NB4 (cell line): ENCODE measurements around the gene SIM2.

Source experiments
- DNase-seq: peaks from one replicate; pipeline ENCODE4 v3.0.0; 2010; ENCODE audit warnings: low read depth
- H3K4me3 ChIP-seq: one replicate; pipeline ENCODE4 v1.5.1; 2011; ENCODE audit warnings: mild to moderate bottlenecking, low read depth, low read length, moderate library complexity
- CTCF ChIP-seq: IDR thresholded peaks from one replicate; pipeline ENCODE4 v1.5.1; 2012; ENCODE audit warnings: low read depth, low read length
- MYC ChIP-seq: IDR thresholded peaks from 2 replicates; pipeline ENCODE4 v1.6.1; 2011; ENCODE audit warnings: low read depth, low read length
- POLR2A ChIP-seq: IDR thresholded peaks from 2 replicates; pipeline ENCODE4 v1.6.1; 2011; ENCODE audit warnings: mild to moderate bottlenecking; ENCODE audit not compliant: insufficient read length; ENCODE audit errors: extremely low read depth
- TF ChIP-seq, protein P1 (sequence below): IDR thresholded peaks from 2 replicates; pipeline ENCODE4 v1.6.1; 2011; ENCODE audit warnings: low read depth, low read length

Gene SIM2

GRCh38 chr21:36780861-36781260 lies 81.9 kb downstream of the SIM2 start:
- TF ChIP-seq, protein P1, sequence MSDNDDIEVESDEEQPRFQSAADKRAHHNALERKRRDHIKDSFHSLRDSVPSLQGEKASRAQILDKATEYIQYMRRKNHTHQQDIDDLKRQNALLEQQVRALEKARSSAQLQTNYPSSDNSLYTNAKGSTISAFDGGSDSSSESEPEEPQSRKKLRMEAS: no peak
- no peak for TF ChIP-seq CTCF
- no peak for TF ChIP-seq POLR2A
- TF ChIP-seq MYC: no peak
- DNase-seq: no peak
- no peak overlapping the region for H3K4me3 ChIP-seq

- no peak for TF ChIP-seq CTCF
- TF ChIP-seq MYC: no peak
- TF ChIP-seq POLR2A: no peak
- TF ChIP-seq, protein P1: no peak
- no peak for DNase-seq
- no peak overlapping the region for H3K4me3 ChIP-seq
Observed at GRCh38 chr21:36783612-36784374, 84.9 kb downstream of the SIM2 start.

- TF ChIP-seq CTCF: no peak
- TF ChIP-seq MYC: no peak
- no peak for TF ChIP-seq POLR2A
- TF ChIP-seq, protein P1: no peak
- no peak overlapping the region for H3K4me3 ChIP-seq
- no peak for DNase-seq
Observed at GRCh38 chr21:36784947-36785346, 86.0 kb downstream of the SIM2 start.

GRCh38 chr21:36785615-36786014 lies 86.7 kb downstream of the SIM2 start:
- H3K4me3 ChIP-seq: no peak overlapping the region
- TF ChIP-seq MYC: no peak
- TF ChIP-seq CTCF: no peak
- TF ChIP-seq, protein P1: no peak
- TF ChIP-seq POLR2A: no peak
- DNase-seq: no peak

DNA sequence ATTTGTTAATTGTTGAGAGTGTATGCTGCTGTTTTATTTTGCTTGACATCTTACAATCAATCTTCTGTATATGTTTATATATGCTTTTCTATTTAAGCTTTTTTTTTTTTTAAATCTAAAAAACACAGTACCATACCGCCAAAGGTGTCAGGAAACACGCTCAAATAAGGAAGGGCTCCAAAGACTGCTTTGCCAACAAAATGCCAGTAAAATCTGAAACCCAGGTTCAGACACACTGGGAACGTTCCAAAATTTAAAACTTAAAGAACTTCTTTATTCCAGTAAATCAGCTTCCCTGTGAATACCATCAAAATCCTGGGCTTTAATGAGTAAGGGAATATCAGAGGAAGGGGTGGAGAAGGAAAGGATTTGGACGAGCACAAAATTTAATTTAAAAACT lies 87.3 kb downstream of the SIM2 start:
- H3K4me3 ChIP-seq: no peak overlapping the region
- no peak for DNase-seq
- TF ChIP-seq MYC: no peak
- no peak for TF ChIP-seq CTCF
- TF ChIP-seq, protein P1: no peak
- TF ChIP-seq POLR2A: no peak
